Heart right ventricle (tissue), 16 donors: ENCODE data around the gene SPATC1L. TPM values are rescaled to one million over a fixed set of nuclear protein-coding genes. Genes with fewer than 3 reads are reported as not detected.
"Not testable (repeated sequence)": the region's sequence is repeated elsewhere in the genome, so short reads cannot be mapped to it uniquely, and the experiment has no call there.

Experiments
- ATAC-seq, 8 donors: fragments of 200-7000 bp; cut with Tn5 transposase; one replicate each; pipeline ENCODE4 v1.9.1; 2020; ENCODE audit warnings: mild to moderate bottlenecking in 8 of 8, moderate library complexity in 8 of 8, moderate number of reproducible peaks in 1 of 8
- DNase-seq, 2 donors: peaks; one replicate each; pipeline ENCODE4 v3.0.0-alpha.2; 2020
- H3K27ac ChIP-seq, 10 donors: fragments of 200-600 bp; sonication (generic) in 2 of 10; one replicate each; pipeline versions ENCODE4 v1.5.0 to v1.8.0; 2020 to 2022; ENCODE audit warnings: mild to moderate bottlenecking in 3 of 10
- H3K27me3 ChIP-seq, 7 donors: fragments of 200-600 bp; one replicate each; pipeline ENCODE4 v1.8.0; 2021 to 2022; ENCODE audit warnings: mild to moderate bottlenecking in 2 of 7
- H3K36me3 ChIP-seq, 9 donors: fragments of 200-600 bp; sonication (generic) in 1 of 9; one replicate each; pipeline versions ENCODE4 v1.5.0 to v1.8.0; 2020 to 2022; ENCODE audit warnings: mild to moderate bottlenecking in 2 of 9
- H3K4me1 ChIP-seq, 9 donors: fragments of 200-600 bp; sonication (generic) in 1 of 9; one replicate each; pipeline versions ENCODE4 v1.5.0 to v1.8.0; 2020 to 2022; ENCODE audit warnings: mild to moderate bottlenecking in 4 of 9
- H3K4me3 ChIP-seq, 10 donors: fragments of 200-600 bp; sonication (generic) in 2 of 10; one replicate each; pipeline versions ENCODE4 v1.5.0 to v1.8.0; 2020 to 2022; ENCODE audit warnings: mild to moderate bottlenecking in 7 of 10, moderate library complexity in 2 of 10
- H3K9me3 ChIP-seq, 11 donors: fragments of 200-600 bp in 10 of 11; sonication (generic) in 2 of 11; one replicate each; pipeline versions ENCODE4 v1.5.0 to v1.8.0; 2013 to 2022; ENCODE audit warnings: mild to moderate bottlenecking in 2 of 11, control low read depth in 1 of 11, moderate library complexity in 1 of 11
- CTCF ChIP-seq, 9 donors: fragments of 200-600 bp; sonication (generic) in 2 of 9; IDR thresholded peaks; one replicate each; pipeline versions ENCODE4 v1.5.0 to v1.8.0; 2021 to 2022; ENCODE audit warnings: antibody characterized with exemption in 9 of 9, mild to moderate bottlenecking in 5 of 9, moderate library complexity in 1 of 9
- WGBS, 2 donors: extraction: QIAGEN DNeasy Blood & Tissue Kit; methylation state at CpG; one replicate each; pipeline ENCODE4 v1.1.7; 2013; ENCODE audit warnings: inconsistent platforms in 1 of 2; 5-methylcytosine and 5-hydroxymethylcytosine counted together
- intact Hi-C, 10 donors: fragments of 100-400 bp; cut with DNase I; formaldehyde crosslinking; loops; one replicate each; pipeline versions ENCODE4 v1.11.1 to v1.14.2; 2022
- polyA plus RNA-seq, 2 donors: library from polyadenylated mRNA; stranded (reverse); fragments of 200-250 nt; gene quantifications; one replicate each; pipeline ENCODE4 v1.2.3, GENCODE V29; 2013
- total RNA-seq, 10 donors: library from RNA; stranded (reverse); fragmentation: NEBNext Ultra II Directional in 3 of 10; extraction: Animal tissue kit (Norgen Biotek cat#: 25700) in 3 of 10; gene quantifications; one replicate each; pipeline versions ENCODE4 v1.2.1 to v1.2.4, GENCODE V29; 2021 to 2023
- donor health status: Arrhythmogenic right ventricular cardiomyopathy.
- donor health status: ischemic (EF 13 %, LVEDD 7.1; RV severe dilation, severe dysfunction).
- donor health status: healthy with polysubstance abuse.
- donor health status: DM: no; HTN: yes; CAD: no.
- donor health status: DM: no; HTN: no; CAD: no.
- donor health status: ischemic (EF 25% LVEDD 6.9; RV normal size, moderate dysfunction).
- donor health status: ischemic (EF 25% LVEDD 5.7; RV mildly dilated, moderate dysfunction).
- donor health status: healthy.
- donor health status: DM: yes; HTN: yes; CAD: no.
- donor health status: Ischemic cardiomyopathy.
- donor health status: ischemic (EF 35%, LVEDD 5.7; RV mildly dilated, moderate dysfunction).
- donor health status: nonischemic (EF 11% LVEDD 7.7; RV severe dilation, severe dysfunction).
- donor health status: DM: yes; HTN: yes; CAD: no.
- donor health status: PGD.
- donor health status: ischemic (EF 29% LVEDD 5.4; RV normal size, mild dysfunction).
- donor health status: nonischemic (EF 23%, LVEDD 6.1; RV moderate dilation, normal function).

Gene SPATC1L
- total and polyA plus RNA-seq, 12 donors: 4.7 to 14.6 (median 8.4) TPM

- ATAC-seq (peak; percentile 94 to 97 (median 96)), DNase-seq (peak; percentile 96 to 99)
- peak within 1 kb of the TSS; percentile 67 to 91 (median 87) for H3K27ac ChIP-seq
- 0% methylated on average over 54 to 77 of the region's 77 CpGs for WGBS, 2 donors
- no peaks in the 10 kb centered on the region for H3K9me3 ChIP-seq
- intact Hi-C loops: loop anchor here in 5 of 10 donors (1.0 to 10.0 kb wide), 7 partner anchors 40 to 256 kb away; partner anchors contain the start of genes MCM3AP (in 1 of the 5) and YBEY (in 1 of the 5)
- peak within 1 kb of the TSS; percentile 67 to 100 (median 95) for H3K4me3 ChIP-seq
- H3K27me3 ChIP-seq: no peaks in the 10 kb centered on the region
- peaks cover 5 to 47% (median 31%) of the 10 kb centered on the region in 9 donors for H3K4me1 ChIP-seq
- peaks cover 0 to 22% (median 0%) of the 10 kb centered on the region in 9 donors for H3K36me3 ChIP-seq
- no peak for TF ChIP-seq CTCF (IDR thresholded peaks at IDR 0.05)
Measured at GRCh38 chr21:46228345-46229051, 44.2 kb upstream of the SPATC1L start, which contains the start of gene LSS. Gene LSS (minus strand): TSS chr21:46228774. CDS start chr21:46228745, 29 bp downstream.

GRCh38 chr21:46227811-46228344, 43.6 kb upstream of the SPATC1L start:
- Histone ChIP-seq H3K27me3 (no peaks in the 10 kb centered on the region), H3K27ac (peak overlapping the region; percentile 67 to 91 (median 87)), H3K36me3 (peaks cover 0 to 21% (median 0%) of the 10 kb centered on the region in 9 donors), H3K4me3 (peak overlapping the region; percentile 67 to 100 (median 95)), H3K9me3 (no peaks in the 10 kb centered on the region), H3K4me1 (peaks cover 6 to 51% (median 33%) of the 10 kb centered on the region in 9 donors)
- TF ChIP-seq CTCF (IDR thresholded peaks at IDR 0.05): no peak
- 4% methylated on average over 20 of the region's 20 CpGs for WGBS, 2 donors
- peak in 1 of 8 donors; percentile 11 for ATAC-seq
- no peak for DNase-seq
- intact Hi-C loops: loop anchor here in 5 of 10 donors (2.0 to 10.0 kb wide), 7 partner anchors 39 to 257 kb away; partner anchors contain the start of genes MCM3AP (in 1 of the 5) and YBEY (in 1 of the 5)

- H3K27me3 ChIP-seq: no peaks in the 10 kb centered on the region
- intact Hi-C loops: loop anchor here in 5 of 10 donors (2.0 to 10.0 kb wide), 7 partner anchors 38 to 256 kb away; partner anchors contain the start of genes MCM3AP (in 1 of the 5) and YBEY (in 1 of the 5)
- DNase-seq (no peak), ATAC-seq (no peak)
- H3K4me1 ChIP-seq: peaks cover 10 to 58% (median 40%) of the 10 kb centered on the region in 9 donors
- H3K9me3 ChIP-seq: no peaks in the 10 kb centered on the region
- H3K27ac ChIP-seq: peak overlapping the region in 7 of 10 donors; percentile 23 to 91 (median 87)
- TF ChIP-seq CTCF (IDR thresholded peaks at IDR 0.05): no peak
- H3K36me3 ChIP-seq: peaks cover 0 to 22% (median 0%) of the 10 kb centered on the region in 9 donors
- 48 to 55% methylated on average over 4 of the region's 4 CpGs for WGBS, 2 donors
- H3K4me3 ChIP-seq: peak overlapping the region in 9 of 10 donors; percentile 67 to 100 (median 95)
Measured at GRCh38 chr21:46226920-46227599, 42.8 kb upstream of the SPATC1L start.

- intact Hi-C loops: loop anchor here in 5 of 10 donors (2.0 to 10.0 kb wide), 7 partner anchors 37 to 255 kb away; partner anchors contain the start of genes MCM3AP (in 1 of the 5) and YBEY (in 1 of the 5)
- DNase-seq (no peak), ATAC-seq (no peak)
- peaks cover 0 to 24% (median 0%) of the 10 kb centered on the region in 9 donors for H3K36me3 ChIP-seq
- H3K9me3 ChIP-seq: no peaks in the 10 kb centered on the region
- TF ChIP-seq CTCF (IDR thresholded peaks at IDR 0.05): no peak
- WGBS, 2 donors: 88 to 90% methylated on average over 1 of the region's 1 CpG
- peak overlapping the region in 1 of 10 donors; percentile 3 for H3K4me3 ChIP-seq
- no peaks in the 10 kb centered on the region for H3K27me3 ChIP-seq
- H3K27ac ChIP-seq: peak overlapping the region in 5 of 10 donors; percentile 5 to 91 (median 40)
- H3K4me1 ChIP-seq: peaks cover 10 to 64% (median 46%) of the 10 kb centered on the region in 9 donors
Measured at GRCh38 chr21:46226146-46226545, 41.9 kb upstream of the SPATC1L start.

GRCh38 chr21:46223661-46224060, 39.4 kb upstream of the SPATC1L start:
- not testable (repeated sequence) for ATAC-seq, DNase-seq, H3K27me3 ChIP-seq, H3K27ac ChIP-seq, H3K4me3 ChIP-seq, H3K9me3 ChIP-seq
- 93 to 95% methylated on average over 18 of the region's 18 CpGs for WGBS, 2 donors
- intact Hi-C loops: loop anchor here in 2 of 10 donors (5.0 to 10.0 kb wide), 2 partner anchors 61 to 251 kb away; partner anchors contain the start of genes MCM3AP (in 1 of the 2) and YBEY (in 1 of the 2)
- Histone ChIP-seq H3K36me3 (peaks cover 0 to 47% (median 8%) of the 10 kb centered on the region in 9 donors), H3K4me1 (peaks cover 4 to 64% (median 48%) of the 10 kb centered on the region in 9 donors)
